Neural cell (in vitro differentiated cells): ENCODE results near the gene SCN8A. TPM values are rescaled to one million over a fixed set of nuclear protein-coding genes. Genes with fewer than 3 reads are reported as not detected.

Source experiments
- H2AFZ ChIP-seq: fragments of 200-600, 300-800 bp; sonication (generic), shearing (Covaris generic); 2 replicates; pipeline ENCODE4 v1.6.0; 2014; ENCODE audit warnings: low read depth, mild to moderate bottlenecking, antibody characterized with exemption, low read length, moderate library complexity
- H3F3A ChIP-seq: fragments of 200-600 bp; shearing (Covaris generic); 2 replicates; pipeline ENCODE4 v1.6.1; 2016; ENCODE audit warnings: mild to moderate bottlenecking, moderate library complexity, mixed read lengths, antibody characterized with exemption, low read length; ENCODE audit not compliant: insufficient read depth, poor library complexity, severe bottlenecking
- H3K27ac ChIP-seq: fragments of 200-600, 300-800 bp; sonication (generic), shearing (Covaris generic); 2 replicates; pipeline ENCODE4 v1.5.1; 2014; ENCODE audit warnings: mild to moderate bottlenecking, low read length, moderate library complexity
- H3K27me3 ChIP-seq: fragments of 300-800, 200-600 bp; sonication (generic), shearing (Covaris generic); 2 replicates; pipeline ENCODE4 v1.6.0; 2014; ENCODE audit warnings: mild to moderate bottlenecking, low read depth, low read length, moderate library complexity; ENCODE audit not compliant: insufficient read depth
- H3K36me3 ChIP-seq: fragments of 300-800, 200-600 bp; sonication (generic), shearing (Covaris generic); 2 replicates; pipeline ENCODE4 v1.5.1; 2014; ENCODE audit warnings: mild to moderate bottlenecking, antibody characterized with exemption, low read length, moderate library complexity; ENCODE audit not compliant: insufficient read depth
- H3K4me2 ChIP-seq: fragments of 300-800, 200-600 bp; sonication (generic), shearing (Covaris generic); 2 replicates; pipeline ENCODE4 v1.6.0; 2014; ENCODE audit warnings: mild to moderate bottlenecking, low read length
- H3K4me3 ChIP-seq: fragments of 300-800, 200-600 bp; sonication (generic), shearing (Covaris generic); 2 replicates; pipeline ENCODE4 v1.5.1; 2014; ENCODE audit warnings: mild to moderate bottlenecking, low read length, moderate library complexity
- H3K79me2 ChIP-seq: fragments of 200-600 bp; shearing (Covaris generic); replicated peaks from 2 replicates; pipeline ENCODE4 v1.6.0; 2014; ENCODE audit warnings: mild to moderate bottlenecking, low read length, moderate library complexity; ENCODE audit not compliant: insufficient read depth
- H3K9ac ChIP-seq: fragments of 300-800, 200-600 bp; sonication (generic), shearing (Covaris generic); 2 replicates; pipeline ENCODE4 v1.6.1; 2016; ENCODE audit warnings: mild to moderate bottlenecking, low read length, mixed read lengths
- H3K9me2 ChIP-seq: fragments of 200-600 bp; shearing (Covaris generic); 2 replicates; pipeline ENCODE4 v1.6.1; 2016; ENCODE audit warnings: mild to moderate bottlenecking, low read length, mixed read lengths; ENCODE audit not compliant: insufficient read depth
- H3K9me3 ChIP-seq: fragments of 200-600, 300-800 bp; sonication (generic), shearing (Covaris generic); 2 replicates; pipeline ENCODE4 v1.6.1; 2016; ENCODE audit warnings: mild to moderate bottlenecking, mixed run types, low read length, moderate library complexity, mixed read lengths
- H4K20me1 ChIP-seq: fragments of 200-600 bp; shearing (Covaris generic); 2 replicates; pipeline ENCODE4 v1.6.1; 2016; ENCODE audit warnings: mild to moderate bottlenecking, mixed run types; ENCODE audit not compliant: insufficient read depth
- EP300 ChIP-seq: fragments of 450-650 bp; conservative IDR thresholded peaks from 2 replicates; pipeline ENCODE4 v1.6.1; 2014; ENCODE audit warnings: antibody characterized with exemption, mild to moderate bottlenecking, moderate library complexity; ENCODE audit not compliant: poor library complexity, severe bottlenecking
- EZH2 ChIP-seq: fragments of 200-600, 300-800 bp; shearing (Covaris generic), sonication (generic); IDR thresholded peaks from 2 replicates; pipeline ENCODE4 v1.6.1; 2014; ENCODE audit warnings: antibody characterized with exemption, low read length, borderline replicate concordance, mild to moderate bottlenecking; ENCODE audit not compliant: insufficient read depth, poor library complexity, severe bottlenecking
- MXI1 ChIP-seq: fragments of 450-650 bp; conservative IDR thresholded peaks from 2 replicates; pipeline ENCODE4 v1.6.1; 2014; ENCODE audit warnings: antibody characterized with exemption, mild to moderate bottlenecking; ENCODE audit not compliant: poor library complexity, severe bottlenecking
- POLR2AphosphoS5 ChIP-seq: IDR thresholded peaks from 2 replicates; pipeline ENCODE4 v1.6.1; 2012
- RAD21 ChIP-seq: fragments of 450-650 bp; conservative IDR thresholded peaks from 2 replicates; pipeline ENCODE4 v1.6.1; 2014; ENCODE audit warnings: antibody characterized with exemption, mild to moderate bottlenecking, moderate library complexity
- SMC3 ChIP-seq: fragments of 450-650 bp; conservative IDR thresholded peaks from 2 replicates; pipeline ENCODE4 v1.6.1; 2014; ENCODE audit warnings: antibody characterized with exemption, mild to moderate bottlenecking, moderate library complexity; ENCODE audit not compliant: poor library complexity
- TAF1 ChIP-seq: IDR thresholded peaks from 2 replicates; pipeline ENCODE4 v1.6.1; 2012; ENCODE audit warnings: low read depth
- polyA plus RNA-seq: library from polyadenylated mRNA; depleted of rRNA; stranded (reverse); fragments of >200 nt; gene quantifications from 2 replicates; pipeline ENCODE4 v1.2.3, GENCODE V29; 2014
- TF ChIP-seq, protein P1 (sequence below): fragments of 450-650 bp; IDR thresholded peaks from 2 replicates; pipeline ENCODE4 v1.5.1; 2014; ENCODE audit warnings: antibody characterized with exemption, mild to moderate bottlenecking, moderate library complexity; ENCODE audit not compliant: poor library complexity, severe bottlenecking
- TF ChIP-seq, protein P2 (sequence below): IDR thresholded peaks from 2 replicates; pipeline ENCODE4 v1.6.1; 2012; ENCODE audit warnings: borderline replicate concordance

The SCN8A gene
- polyA plus RNA-seq, 1 donor from 2014 or later, result 14.2 TPM

DNA sequence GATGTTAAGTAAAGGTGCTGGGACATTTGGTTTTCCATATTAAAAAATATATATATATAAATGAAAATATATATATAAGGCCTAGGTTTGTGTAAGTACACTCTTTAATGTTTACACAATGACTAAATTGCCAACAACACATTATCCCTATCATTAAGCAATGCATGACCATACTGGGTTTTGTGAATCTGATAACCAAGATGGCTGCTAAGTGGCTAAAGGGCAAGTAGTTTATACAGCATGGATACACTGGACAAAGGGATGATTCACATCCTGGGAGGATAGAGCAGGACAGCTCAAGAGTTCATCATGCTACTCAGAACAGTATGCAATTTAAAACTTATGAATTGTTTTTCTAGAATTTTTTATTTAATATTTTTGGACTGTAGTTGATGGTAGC lies 168.1 kb downstream of the SCN8A start:
- TF ChIP-seq SMC3, result no peak
- TF ChIP-seq, protein P1, sequence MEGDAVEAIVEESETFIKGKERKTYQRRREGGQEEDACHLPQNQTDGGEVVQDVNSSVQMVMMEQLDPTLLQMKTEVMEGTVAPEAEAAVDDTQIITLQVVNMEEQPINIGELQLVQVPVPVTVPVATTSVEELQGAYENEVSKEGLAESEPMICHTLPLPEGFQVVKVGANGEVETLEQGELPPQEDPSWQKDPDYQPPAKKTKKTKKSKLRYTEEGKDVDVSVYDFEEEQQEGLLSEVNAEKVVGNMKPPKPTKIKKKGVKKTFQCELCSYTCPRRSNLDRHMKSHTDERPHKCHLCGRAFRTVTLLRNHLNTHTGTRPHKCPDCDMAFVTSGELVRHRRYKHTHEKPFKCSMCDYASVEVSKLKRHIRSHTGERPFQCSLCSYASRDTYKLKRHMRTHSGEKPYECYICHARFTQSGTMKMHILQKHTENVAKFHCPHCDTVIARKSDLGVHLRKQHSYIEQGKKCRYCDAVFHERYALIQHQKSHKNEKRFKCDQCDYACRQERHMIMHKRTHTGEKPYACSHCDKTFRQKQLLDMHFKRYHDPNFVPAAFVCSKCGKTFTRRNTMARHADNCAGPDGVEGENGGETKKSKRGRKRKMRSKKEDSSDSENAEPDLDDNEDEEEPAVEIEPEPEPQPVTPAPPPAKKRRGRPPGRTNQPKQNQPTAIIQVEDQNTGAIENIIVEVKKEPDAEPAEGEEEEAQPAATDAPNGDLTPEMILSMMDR, result no peak
- no peak for TF ChIP-seq MXI1
- no peak for TF ChIP-seq RAD21
- Histone ChIP-seq H3K27ac (no peak overlapping the region), H2AFZ (no peak overlapping the region), H3K27me3 (no peaks in the 10 kb centered on the region), H3K4me3 (no peak overlapping the region), H3K9me3 (no peaks in the 10 kb centered on the region), H3K79me2 (no peaks in the 10 kb centered on the region), H3K4me2 (no peak overlapping the region), H3K9ac (no peak overlapping the region), H3K9me2 (no peaks in the 10 kb centered on the region), H3F3A (no peaks in the 10 kb centered on the region), H4K20me1 (no peaks in the 10 kb centered on the region), H3K36me3 (no peaks in the 10 kb centered on the region)

DNA sequence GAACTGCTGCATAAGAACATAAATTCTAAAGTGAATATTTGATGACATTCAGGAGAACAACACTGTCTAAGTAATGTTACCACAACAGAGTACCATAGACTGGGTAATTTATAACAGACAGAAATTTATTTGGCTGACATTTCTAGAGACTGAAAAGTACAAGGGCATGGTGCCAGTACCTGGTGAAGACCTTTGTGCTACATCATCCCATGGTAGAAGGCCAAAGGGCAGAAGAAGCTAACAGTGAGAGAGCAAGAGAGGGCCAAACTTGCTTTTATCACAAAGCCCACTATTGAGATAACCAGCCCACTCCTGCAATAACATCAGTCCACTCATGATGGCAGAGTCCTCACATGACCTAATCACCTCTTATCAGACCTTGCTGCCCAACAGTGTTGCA lies 168.7 kb downstream of the SCN8A start:
- no peaks in the 10 kb centered on the region for H3K9me3 ChIP-seq
- no peak for TF ChIP-seq SMC3
- TF ChIP-seq RAD21, result no peak
- no peak for TF ChIP-seq POLR2AphosphoS5
- TF ChIP-seq EZH2, result no peak
- no peak for TF ChIP-seq EP300
- TF ChIP-seq MXI1, result no peak
- no peak for TF ChIP-seq TAF1
- no peak overlapping the region for H3K9ac ChIP-seq
- no peak overlapping the region for H3K4me3 ChIP-seq
- no peak overlapping the region for H3K27ac ChIP-seq
- H3K9me2 ChIP-seq, result no peaks in the 10 kb centered on the region
- no peaks in the 10 kb centered on the region for H3F3A ChIP-seq
- no peaks in the 10 kb centered on the region for H3K36me3 ChIP-seq
- no peak overlapping the region for H3K4me2 ChIP-seq
- H4K20me1 ChIP-seq, result no peaks in the 10 kb centered on the region
- no peaks in the 10 kb centered on the region for H3K79me2 ChIP-seq
- no peak overlapping the region for H2AFZ ChIP-seq
- no peaks in the 10 kb centered on the region for H3K27me3 ChIP-seq

DNA sequence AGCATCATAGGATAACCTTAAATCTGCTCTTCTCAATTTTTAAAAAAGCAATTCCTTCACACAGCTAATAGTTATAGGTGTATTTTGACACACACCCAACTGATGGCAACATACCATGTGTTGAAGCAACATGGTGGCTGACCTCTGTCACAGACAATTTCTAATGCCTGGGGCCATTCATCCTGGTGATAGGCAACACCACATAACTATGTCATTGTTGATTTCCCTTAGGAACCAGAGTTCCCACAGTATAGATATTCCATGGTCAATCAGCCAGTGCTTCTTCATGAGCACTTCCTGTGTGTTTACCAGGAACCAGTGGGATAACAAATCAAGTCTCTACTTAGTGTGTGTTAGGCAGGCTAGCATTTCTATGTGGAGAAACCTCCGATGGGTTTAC lies 169.2 kb downstream of the SCN8A start:
- no peak overlapping the region for H3K4me3 ChIP-seq
- no peaks in the 10 kb centered on the region for H3K9me3 ChIP-seq
- H2AFZ ChIP-seq, result no peak overlapping the region
- H3K36me3 ChIP-seq, result no peaks in the 10 kb centered on the region
- no peaks in the 10 kb centered on the region for H3F3A ChIP-seq
- no peaks in the 10 kb centered on the region for H3K79me2 ChIP-seq
- H4K20me1 ChIP-seq, result no peaks in the 10 kb centered on the region
- H3K9me2 ChIP-seq, result no peaks in the 10 kb centered on the region
- no peaks in the 10 kb centered on the region for H3K27me3 ChIP-seq
- TF ChIP-seq RAD21, result no peak
- no peak for TF ChIP-seq MXI1
- TF ChIP-seq TAF1, result no peak
- no peak overlapping the region for H3K9ac ChIP-seq
- H3K27ac ChIP-seq, result no peak overlapping the region
- no peak overlapping the region for H3K4me2 ChIP-seq

DNA sequence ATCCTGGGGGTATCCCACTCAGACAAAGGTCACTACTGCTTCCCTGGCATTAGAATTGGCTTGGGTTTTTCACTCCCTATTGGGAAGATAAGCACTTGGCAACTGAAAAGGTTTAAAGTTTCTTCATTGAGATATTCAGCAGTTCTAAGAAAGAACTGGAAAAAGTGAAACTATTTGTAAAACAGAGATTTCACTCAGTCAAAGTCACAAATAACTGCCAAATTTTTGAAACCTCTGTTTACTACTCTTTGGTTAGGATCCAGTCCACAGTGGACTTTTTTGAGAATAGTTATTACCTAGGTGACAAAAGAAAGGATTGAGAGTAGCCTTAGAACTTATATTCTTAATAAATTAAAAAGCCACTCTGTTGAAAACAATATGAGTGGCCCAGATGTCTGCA lies 172.7 kb downstream of the SCN8A start:
- Histone ChIP-seq H3K9ac (no peak overlapping the region), H3K4me3 (no peak overlapping the region), H3K36me3 (peaks cover 2% of the 10 kb centered on the region), H3K27ac (no peak overlapping the region), H3K9me3 (no peaks in the 10 kb centered on the region), H3K27me3 (no peaks in the 10 kb centered on the region), H3K9me2 (no peaks in the 10 kb centered on the region), H3F3A (no peaks in the 10 kb centered on the region), H3K4me2 (no peak overlapping the region), H3K79me2 (no peaks in the 10 kb centered on the region), H2AFZ (no peak overlapping the region), H4K20me1 (no peaks in the 10 kb centered on the region)
- TF ChIP-seq, protein P2, sequence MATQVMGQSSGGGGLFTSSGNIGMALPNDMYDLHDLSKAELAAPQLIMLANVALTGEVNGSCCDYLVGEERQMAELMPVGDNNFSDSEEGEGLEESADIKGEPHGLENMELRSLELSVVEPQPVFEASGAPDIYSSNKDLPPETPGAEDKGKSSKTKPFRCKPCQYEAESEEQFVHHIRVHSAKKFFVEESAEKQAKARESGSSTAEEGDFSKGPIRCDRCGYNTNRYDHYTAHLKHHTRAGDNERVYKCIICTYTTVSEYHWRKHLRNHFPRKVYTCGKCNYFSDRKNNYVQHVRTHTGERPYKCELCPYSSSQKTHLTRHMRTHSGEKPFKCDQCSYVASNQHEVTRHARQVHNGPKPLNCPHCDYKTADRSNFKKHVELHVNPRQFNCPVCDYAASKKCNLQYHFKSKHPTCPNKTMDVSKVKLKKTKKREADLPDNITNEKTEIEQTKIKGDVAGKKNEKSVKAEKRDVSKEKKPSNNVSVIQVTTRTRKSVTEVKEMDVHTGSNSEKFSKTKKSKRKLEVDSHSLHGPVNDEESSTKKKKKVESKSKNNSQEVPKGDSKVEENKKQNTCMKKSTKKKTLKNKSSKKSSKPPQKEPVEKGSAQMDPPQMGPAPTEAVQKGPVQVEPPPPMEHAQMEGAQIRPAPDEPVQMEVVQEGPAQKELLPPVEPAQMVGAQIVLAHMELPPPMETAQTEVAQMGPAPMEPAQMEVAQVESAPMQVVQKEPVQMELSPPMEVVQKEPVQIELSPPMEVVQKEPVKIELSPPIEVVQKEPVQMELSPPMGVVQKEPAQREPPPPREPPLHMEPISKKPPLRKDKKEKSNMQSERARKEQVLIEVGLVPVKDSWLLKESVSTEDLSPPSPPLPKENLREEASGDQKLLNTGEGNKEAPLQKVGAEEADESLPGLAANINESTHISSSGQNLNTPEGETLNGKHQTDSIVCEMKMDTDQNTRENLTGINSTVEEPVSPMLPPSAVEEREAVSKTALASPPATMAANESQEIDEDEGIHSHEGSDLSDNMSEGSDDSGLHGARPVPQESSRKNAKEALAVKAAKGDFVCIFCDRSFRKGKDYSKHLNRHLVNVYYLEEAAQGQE, result no peak
- TF ChIP-seq SMC3 (no peak), EP300 (no peak), TAF1 (no peak), RAD21 (no peak), POLR2AphosphoS5 (no peak), MXI1 (no peak), EZH2 (no peak)
- TF ChIP-seq, protein P1, result no peak
